Gastrocnemius medialis (tissue), 4 donors: ENCODE data around the gene MAL. TPM values are rescaled to one million over a fixed set of nuclear protein-coding genes. Genes with fewer than 3 reads are reported as not detected.
"Not testable (repeated sequence)": the region's sequence is repeated elsewhere in the genome, so short reads cannot be mapped to it uniquely, and the experiment has no call there.

Experiments used
- ATAC-seq, 2 donors: fragments of 150-250 bp; one replicate each; pipeline ENCODE4 v1.9.1; 2016
- DNase-seq, 2 donors: peaks; one replicate each; pipeline ENCODE4 v3.0.0-alpha.2; 2019
- H3K27ac ChIP-seq, 4 donors: fragments of 200-600 bp; sonication (generic); 1 replicate in 1 of 4; 2 replicates in 3 of 4; pipeline ENCODE4 v1.5.1; 2016 to 2018; ENCODE audit warnings: mild to moderate bottlenecking in 2 of 4, moderate library complexity in 1 of 4
- H3K27me3 ChIP-seq, 3 donors: fragments of 200-600 bp; sonication (generic) in 2 of 3; 1 replicate in 1 of 3; 2 replicates in 2 of 3; pipeline versions ENCODE4 v1.5.1 to v1.6.0; 2016 to 2019; ENCODE audit warnings: mild to moderate bottlenecking in 1 of 3, moderate library complexity in 1 of 3
- H3K36me3 ChIP-seq, 2 donors: fragments of 200-600 bp; sonication (generic) in 1 of 2; one replicate each; pipeline ENCODE4 v1.5.1; 2017 to 2018
- H3K4me1 ChIP-seq, 2 donors: fragments of 200-600 bp; sonication (generic) in 1 of 2; one replicate each; pipeline ENCODE4 v1.5.1; 2016 to 2017; ENCODE audit warnings: mild to moderate bottlenecking in 2 of 2
- H3K4me3 ChIP-seq, 4 donors: fragments of 200-600 bp; sonication (generic) in 3 of 4; 1 replicate in 1 of 4; 2 replicates in 3 of 4; pipeline ENCODE4 v1.5.1; 2016 to 2019; ENCODE audit warnings: mild to moderate bottlenecking in 2 of 4
- H3K9me3 ChIP-seq, 3 donors: fragments of 200-600 bp; sonication (generic) in 2 of 3; 1 replicate in 1 of 3; 2 replicates in 2 of 3; pipeline ENCODE4 v1.5.1; 2016 to 2019
- POLR2A ChIP-seq, 2 donors: fragments of 450-650 bp; IDR thresholded peaks; one replicate each; pipeline ENCODE4 v1.6.1; 2017; ENCODE audit warnings: antibody characterized with exemption in 2 of 2, mild to moderate bottlenecking in 2 of 2, moderate library complexity in 2 of 2
- in situ Hi-C, 4 donors: fragments of 200-750 bp; cut with MboI; loops; one replicate each; pipeline versions ENCODE4 v1.15.0 to v1.8.0; 2017; ENCODE audit warnings: low sequenced_read_pairs in 4 of 4
- intact Hi-C: fragments of 100-400 bp; cut with DNase I; formaldehyde crosslinking; loops from one replicate; pipeline ENCODE4 v1.15.1; 2023; ENCODE audit warnings: low total_unique reads
- total RNA-seq, 4 donors: library from RNA; depleted of rRNA; stranded (reverse); fragments of >200 nt; gene quantifications; one replicate each; pipeline versions ENCODE4 v1.1.0 to v1.2.3, GENCODE V29; 2016
- TF ChIP-seq, protein P1 (sequence below), 5 experiments: fragments of 450-650 bp in 3 of 5; fragments of 200-600 bp in 2 of 5; sonication (generic) in 2 of 5; IDR thresholded peaks in 4 of 5; conservative IDR thresholded peaks in 1 of 5; 1 replicate in 4 of 5; 2 replicates in 1 of 5; pipeline ENCODE4 v1.5.1; 2016 to 2019; ENCODE audit warnings: antibody characterized with exemption in 5 of 5, mild to moderate bottlenecking in 3 of 5, moderate library complexity in 3 of 5

The MAL gene
- total RNA-seq, 4 donors from 2014 or later, result 0.64 to 2.4 (median 0.87) TPM; not detected in 1

DNA sequence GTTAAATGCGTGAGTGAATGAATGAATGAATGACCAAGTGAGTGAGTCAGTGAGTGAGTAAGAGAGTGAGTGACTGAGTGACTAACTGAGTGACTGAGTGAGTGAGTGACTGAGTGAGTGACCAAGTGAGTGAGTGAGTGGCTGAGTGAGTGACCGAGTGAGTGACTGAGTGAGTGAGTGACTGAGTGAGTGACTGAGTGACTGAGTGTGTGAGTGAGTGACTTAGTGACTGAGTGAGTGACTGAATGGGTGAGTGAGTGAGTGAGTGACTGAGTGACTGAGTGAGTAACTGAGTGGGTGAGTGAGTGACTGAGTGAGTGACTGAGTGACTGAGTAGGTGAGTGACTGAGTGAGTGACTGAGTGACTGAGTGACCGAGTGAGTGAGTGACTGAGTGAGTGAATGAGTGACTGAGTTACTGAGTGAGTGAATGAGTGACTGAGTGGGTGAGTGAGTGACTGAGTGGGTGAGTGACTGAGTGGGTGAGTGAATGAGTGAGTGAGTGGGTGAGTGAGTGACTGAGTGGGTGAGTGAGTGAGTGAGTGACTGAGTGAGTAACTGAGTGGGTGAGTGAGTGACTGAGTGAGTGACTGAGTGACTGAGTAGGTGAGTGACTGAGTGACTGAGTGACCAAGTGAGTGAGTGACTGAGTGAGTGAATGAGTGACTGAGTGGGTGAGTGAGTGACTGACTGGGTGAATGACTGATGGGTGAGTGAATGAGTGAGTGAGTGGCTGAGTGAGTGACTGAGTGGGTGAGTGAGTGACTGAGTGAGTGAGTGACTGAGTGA lies 11.3 kb downstream of the MAL start:
- in situ Hi-C loops, result no loop called here
- DNase-seq, result no peak

DNA sequence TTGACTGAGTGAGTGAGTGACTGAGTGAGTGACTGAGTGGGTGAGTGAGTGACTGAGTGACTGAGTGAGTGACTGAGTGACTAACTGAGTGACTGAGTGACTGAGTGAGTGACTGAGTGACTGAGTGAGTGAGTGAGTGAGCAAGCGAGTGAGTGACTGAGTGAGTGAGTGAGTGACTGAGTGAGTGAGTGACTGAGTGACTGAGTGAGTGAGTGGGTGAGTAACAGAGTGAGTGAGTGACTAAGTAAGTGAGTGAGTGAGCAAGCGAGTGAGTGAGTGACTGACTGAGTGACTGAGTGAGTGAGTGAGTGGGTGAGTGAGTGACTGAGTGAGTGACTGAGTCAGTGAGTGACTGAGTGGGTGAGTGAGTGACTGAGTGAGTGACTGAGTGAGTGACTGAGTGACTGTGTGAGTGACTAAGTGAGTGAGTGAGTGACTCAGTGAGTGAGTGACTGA lies 11.9 kb downstream of the MAL start:
- ATAC-seq (no peak), DNase-seq (no peak)
- intact Hi-C loops, result no loop called here
- no peaks in the 10 kb centered on the region for H3K36me3 ChIP-seq
- in situ Hi-C loops, result no loop called here
- TF ChIP-seq, protein P1, sequence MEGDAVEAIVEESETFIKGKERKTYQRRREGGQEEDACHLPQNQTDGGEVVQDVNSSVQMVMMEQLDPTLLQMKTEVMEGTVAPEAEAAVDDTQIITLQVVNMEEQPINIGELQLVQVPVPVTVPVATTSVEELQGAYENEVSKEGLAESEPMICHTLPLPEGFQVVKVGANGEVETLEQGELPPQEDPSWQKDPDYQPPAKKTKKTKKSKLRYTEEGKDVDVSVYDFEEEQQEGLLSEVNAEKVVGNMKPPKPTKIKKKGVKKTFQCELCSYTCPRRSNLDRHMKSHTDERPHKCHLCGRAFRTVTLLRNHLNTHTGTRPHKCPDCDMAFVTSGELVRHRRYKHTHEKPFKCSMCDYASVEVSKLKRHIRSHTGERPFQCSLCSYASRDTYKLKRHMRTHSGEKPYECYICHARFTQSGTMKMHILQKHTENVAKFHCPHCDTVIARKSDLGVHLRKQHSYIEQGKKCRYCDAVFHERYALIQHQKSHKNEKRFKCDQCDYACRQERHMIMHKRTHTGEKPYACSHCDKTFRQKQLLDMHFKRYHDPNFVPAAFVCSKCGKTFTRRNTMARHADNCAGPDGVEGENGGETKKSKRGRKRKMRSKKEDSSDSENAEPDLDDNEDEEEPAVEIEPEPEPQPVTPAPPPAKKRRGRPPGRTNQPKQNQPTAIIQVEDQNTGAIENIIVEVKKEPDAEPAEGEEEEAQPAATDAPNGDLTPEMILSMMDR (IDR thresholded peaks at IDR 0.05 in 4 of 5, conservative IDR thresholded peaks at IDR 0.05 in 1 of 5), result no peak
- TF ChIP-seq POLR2A (IDR thresholded peaks at IDR 0.05), result no peak
- H3K27ac ChIP-seq, result no peak overlapping the region
- H3K4me1 ChIP-seq, result no peaks in the 10 kb centered on the region
- H3K27me3 ChIP-seq, result peaks cover 0 to 2% (median 0%) of the 10 kb centered on the region in 3 donors
- no peaks in the 10 kb centered on the region for H3K9me3 ChIP-seq
- H3K4me3 ChIP-seq, result no peak overlapping the region

More for the DNA sequence above, 11.3 kb downstream of the MAL start:
- Histone ChIP-seq H3K9me3 (no peaks in the 10 kb centered on the region), H3K4me1 (no peaks in the 10 kb centered on the region), H3K27ac (no peak overlapping the region), H3K4me3 (no peak overlapping the region), H3K36me3 (no peaks in the 10 kb centered on the region), H3K27me3 (peaks cover 0 to 8% (median 2%) of the 10 kb centered on the region in 3 donors)
- no peak for ATAC-seq
- intact Hi-C loops, result no loop called here
- TF ChIP-seq, protein P1 (IDR thresholded peaks at IDR 0.05 in 4 of 5, conservative IDR thresholded peaks at IDR 0.05 in 1 of 5), result no peak
- TF ChIP-seq POLR2A (IDR thresholded peaks at IDR 0.05), result no peak

- intact Hi-C loops, DNase-seq, H3K36me3 ChIP-seq, H3K27ac ChIP-seq, H3K9me3 ChIP-seq, in situ Hi-C loops, H3K4me3 ChIP-seq, ATAC-seq, H3K4me1 ChIP-seq, H3K27me3 ChIP-seq: not testable (repeated sequence)
These were observed 12.5 kb downstream of the MAL start for GRCh38 chr2:95037841-95038585.

DNA sequence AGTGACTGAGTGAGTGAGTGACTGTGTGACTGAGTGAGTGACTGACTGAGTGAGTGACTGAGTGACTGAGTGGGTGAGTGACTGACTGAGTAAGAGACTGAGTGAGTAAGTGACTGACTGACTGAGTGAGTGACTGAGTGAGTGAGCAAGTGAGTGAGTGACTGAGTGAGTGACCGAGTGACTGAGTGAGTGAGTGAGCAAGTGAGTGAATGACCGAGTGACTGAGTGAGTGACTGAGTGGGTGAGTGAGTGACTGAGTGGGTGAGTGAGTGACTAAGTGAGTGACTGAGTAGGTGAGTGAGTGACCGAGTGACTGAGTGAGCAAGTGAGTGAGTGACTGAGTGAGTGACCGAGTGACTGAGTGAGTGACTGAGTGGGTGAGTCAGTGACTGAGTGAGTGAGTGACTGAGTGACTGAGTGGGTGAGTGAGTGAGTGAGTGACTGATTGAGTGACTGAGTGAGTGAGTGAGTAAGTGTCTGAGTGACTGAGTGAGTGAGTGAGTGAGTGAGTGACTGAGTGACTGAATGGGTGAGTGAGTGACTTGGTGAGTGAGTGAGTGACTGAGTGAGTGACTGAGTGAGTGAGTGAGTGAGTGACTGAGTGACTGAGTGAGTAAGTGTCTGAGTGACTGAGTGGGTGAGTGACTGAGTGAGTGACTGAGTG lies 13.3 kb downstream of the MAL start:
- in situ Hi-C loops, result no loop called here
- Histone ChIP-seq H3K4me1 (peaks cover 7 to 12% of the 10 kb centered on the region in 2 donors), H3K36me3 (no peaks in the 10 kb centered on the region), H3K4me3 (no peak overlapping the region), H3K9me3 (no peaks in the 10 kb centered on the region), H3K27ac (no peak overlapping the region), H3K27me3 (no peaks in the 10 kb centered on the region)
- TF ChIP-seq, protein P1 (IDR thresholded peaks at IDR 0.05 in 4 of 5, conservative IDR thresholded peaks at IDR 0.05 in 1 of 5), result no peak
- no peak for TF ChIP-seq POLR2A (IDR thresholded peaks at IDR 0.05)
- DNase-seq (no peak), ATAC-seq (no peak)
- intact Hi-C loops, result no loop called here

DNA sequence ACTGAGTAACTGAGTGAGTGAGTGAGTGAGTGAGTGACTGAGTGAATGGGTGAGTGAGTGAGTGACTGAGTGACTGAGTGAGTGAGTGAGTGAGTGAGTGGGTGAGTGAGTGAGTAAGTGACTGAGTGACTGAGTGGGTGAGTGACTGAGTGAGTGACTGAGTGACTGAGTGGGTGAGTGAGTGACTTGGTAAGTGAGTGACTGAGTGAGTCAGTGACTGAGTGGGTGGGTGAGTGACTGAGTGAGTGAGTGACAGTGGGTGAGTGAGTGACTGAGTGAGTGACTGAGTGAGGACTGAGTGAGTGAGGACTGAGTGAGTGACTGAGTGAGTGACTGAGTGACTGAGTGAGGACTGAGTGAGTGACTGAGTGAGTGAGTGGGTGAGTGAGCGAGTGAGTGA lies 13.9 kb downstream of the MAL start:
- intact Hi-C loops, result no loop called here
- H3K4me1 ChIP-seq, result peaks cover 13 to 14% of the 10 kb centered on the region in 2 donors
- H3K4me3 ChIP-seq, result no peak overlapping the region
- no peak overlapping the region for H3K27ac ChIP-seq
- no peak for DNase-seq
- TF ChIP-seq POLR2A (IDR thresholded peaks at IDR 0.05), result no peak
- H3K36me3 ChIP-seq, result no peaks in the 10 kb centered on the region
- ATAC-seq, result no peak
- no peaks in the 10 kb centered on the region for H3K27me3 ChIP-seq
- no peaks in the 10 kb centered on the region for H3K9me3 ChIP-seq
- in situ Hi-C loops, result no loop called here
